ENCODE measurements around the gene CDYL2. TPM values are rescaled to one million over a fixed set of nuclear protein-coding genes. Genes with fewer than 3 reads are reported as not detected.
"Not testable (repeated sequence)": the region's sequence is repeated elsewhere in the genome, so short reads cannot be mapped to it uniquely, and the experiment has no call there.

CDYL2 gene
- total RNA-seq, 3 donors from 2014 or later = 6.4 to 12.1 (median 10.7) TPM

DNA sequence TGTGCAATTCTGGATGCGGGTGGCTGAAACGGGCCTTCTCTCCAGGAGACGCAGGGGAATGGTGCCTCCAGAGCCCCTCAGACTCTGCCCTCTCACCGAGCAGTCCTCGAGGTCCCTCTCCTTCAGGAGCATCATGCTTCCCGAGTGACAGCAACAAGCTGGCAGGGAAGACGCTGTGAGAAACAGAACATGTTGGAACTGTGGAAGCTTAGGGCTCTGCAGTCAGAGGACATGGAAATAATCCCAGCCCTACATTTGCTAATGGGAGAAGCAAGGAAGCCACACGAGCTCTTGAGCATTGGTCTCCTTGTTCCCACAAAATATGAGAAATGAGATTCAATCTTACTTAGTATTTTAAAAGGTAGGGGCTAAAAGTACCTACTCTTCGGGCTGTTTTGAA lies 148.6 kb downstream of the CDYL2 start:
- peaks cover 0 to 6% of the 10 kb centered on the region in 2 donors for H3K9me3 ChIP-seq
- intact Hi-C loops (cut with DNase I; ENCODE audit: low total_unique reads) = no loop called here

DNA sequence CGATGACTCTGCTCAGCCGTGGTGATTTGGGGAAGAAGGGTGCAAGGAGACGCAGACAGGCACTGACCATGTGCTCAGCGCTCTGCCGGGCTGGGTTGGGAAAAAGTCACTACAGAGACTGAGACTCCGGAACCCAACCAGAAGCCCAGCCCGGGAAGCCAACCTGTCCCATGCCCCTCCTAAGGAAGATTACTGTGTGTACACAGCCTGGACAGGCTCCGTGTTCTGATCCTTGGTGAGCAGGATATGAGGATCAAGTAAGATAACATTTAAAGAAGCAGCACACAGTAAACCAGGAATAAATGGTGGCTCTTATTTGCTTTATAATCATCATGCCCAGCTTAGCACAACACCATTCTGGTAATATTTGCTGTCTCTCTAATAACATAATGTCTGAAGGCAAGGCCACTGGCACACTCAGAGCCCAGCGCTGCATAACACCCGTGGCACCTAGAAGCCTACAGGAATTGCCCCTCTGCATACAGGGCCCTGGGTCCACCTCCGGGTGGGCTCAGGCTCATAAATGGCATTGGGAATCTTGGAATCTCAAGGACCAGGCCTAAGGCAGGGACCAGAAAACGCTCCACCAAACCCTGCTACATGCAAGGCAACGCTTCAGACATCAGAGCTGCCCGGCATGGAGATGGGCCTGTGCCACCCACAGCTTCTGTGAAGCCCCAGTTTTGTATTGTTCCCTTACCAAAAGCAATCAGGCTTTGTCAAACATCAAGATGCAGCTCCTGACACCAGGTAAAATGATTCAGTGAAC lies 150.1 kb downstream of the CDYL2 start:
- TF ChIP-seq POLR2AphosphoS5 (IDR thresholded peaks at IDR 0.05) (no peak), POLR2A (IDR thresholded peaks at IDR 0.05) (no peak)
- TF ChIP-seq, protein P1, sequence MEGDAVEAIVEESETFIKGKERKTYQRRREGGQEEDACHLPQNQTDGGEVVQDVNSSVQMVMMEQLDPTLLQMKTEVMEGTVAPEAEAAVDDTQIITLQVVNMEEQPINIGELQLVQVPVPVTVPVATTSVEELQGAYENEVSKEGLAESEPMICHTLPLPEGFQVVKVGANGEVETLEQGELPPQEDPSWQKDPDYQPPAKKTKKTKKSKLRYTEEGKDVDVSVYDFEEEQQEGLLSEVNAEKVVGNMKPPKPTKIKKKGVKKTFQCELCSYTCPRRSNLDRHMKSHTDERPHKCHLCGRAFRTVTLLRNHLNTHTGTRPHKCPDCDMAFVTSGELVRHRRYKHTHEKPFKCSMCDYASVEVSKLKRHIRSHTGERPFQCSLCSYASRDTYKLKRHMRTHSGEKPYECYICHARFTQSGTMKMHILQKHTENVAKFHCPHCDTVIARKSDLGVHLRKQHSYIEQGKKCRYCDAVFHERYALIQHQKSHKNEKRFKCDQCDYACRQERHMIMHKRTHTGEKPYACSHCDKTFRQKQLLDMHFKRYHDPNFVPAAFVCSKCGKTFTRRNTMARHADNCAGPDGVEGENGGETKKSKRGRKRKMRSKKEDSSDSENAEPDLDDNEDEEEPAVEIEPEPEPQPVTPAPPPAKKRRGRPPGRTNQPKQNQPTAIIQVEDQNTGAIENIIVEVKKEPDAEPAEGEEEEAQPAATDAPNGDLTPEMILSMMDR (IDR thresholded peaks at IDR 0.05) = no peak
- no peak overlapping the region for H3K27ac ChIP-seq
- no peaks in the 10 kb centered on the region for H3K4me1 ChIP-seq
- no peaks in the 10 kb centered on the region for H3K36me3 ChIP-seq
- no peak overlapping the region for H3K4me3 ChIP-seq
- no peaks in the 10 kb centered on the region for H3K27me3 ChIP-seq
- H3K9me3 ChIP-seq = no peaks in the 10 kb centered on the region
- intact Hi-C loops (cut with DNase I; ENCODE audit: low total_unique reads) = no loop called here
- no peak for DNase-seq (ENCODE audit: low spot score in 2 of 2)

More for the DNA sequence above, 148.6 kb downstream of the CDYL2 start:
- Histone ChIP-seq H3K4me1 (no peaks in the 10 kb centered on the region), H3K36me3 (no peaks in the 10 kb centered on the region), H3K27me3 (no peaks in the 10 kb centered on the region), H3K27ac (no peak overlapping the region), H3K4me3 (no peak overlapping the region)
- DNase-seq (ENCODE audit: low spot score in 2 of 2) = no peak
- TF ChIP-seq POLR2A (IDR thresholded peaks at IDR 0.05) (no peak), POLR2AphosphoS5 (IDR thresholded peaks at IDR 0.05) (no peak)
- TF ChIP-seq, protein P1 (IDR thresholded peaks at IDR 0.05) = no peak

DNA sequence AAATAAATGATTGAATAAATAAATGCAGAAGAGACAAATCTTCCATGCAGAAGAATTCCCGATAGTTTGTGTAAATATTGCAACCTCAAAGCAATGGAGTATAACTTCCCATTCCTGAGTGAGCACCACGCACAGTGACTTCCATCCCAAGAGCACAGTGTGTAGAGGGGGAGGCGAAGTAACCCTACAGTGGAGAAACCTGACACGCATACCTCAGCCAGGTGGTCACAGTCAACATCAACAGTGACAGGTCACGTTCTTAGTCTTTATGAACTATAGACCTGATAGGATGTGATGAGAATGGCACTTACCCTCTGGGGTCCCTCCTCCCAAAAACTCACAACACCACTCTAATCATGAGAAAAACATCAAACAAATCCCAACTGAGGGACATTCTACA lies 152.0 kb downstream of the CDYL2 start:
- Histone ChIP-seq H3K9me3 (peaks cover 0 to 4% of the 10 kb centered on the region in 2 donors), H3K36me3 (no peaks in the 10 kb centered on the region), H3K4me1 (no peaks in the 10 kb centered on the region), H3K4me3 (no peak overlapping the region), H3K27ac (no peak overlapping the region), H3K27me3 (no peaks in the 10 kb centered on the region)
- no peak for DNase-seq (ENCODE audit: low spot score in 2 of 2)
- intact Hi-C loops (cut with DNase I; ENCODE audit: low total_unique reads) = no loop called here
- TF ChIP-seq POLR2AphosphoS5 (IDR thresholded peaks at IDR 0.05) (no peak), POLR2A (IDR thresholded peaks at IDR 0.05) (no peak)
- TF ChIP-seq, protein P1 (IDR thresholded peaks at IDR 0.05) = no peak

DNA sequence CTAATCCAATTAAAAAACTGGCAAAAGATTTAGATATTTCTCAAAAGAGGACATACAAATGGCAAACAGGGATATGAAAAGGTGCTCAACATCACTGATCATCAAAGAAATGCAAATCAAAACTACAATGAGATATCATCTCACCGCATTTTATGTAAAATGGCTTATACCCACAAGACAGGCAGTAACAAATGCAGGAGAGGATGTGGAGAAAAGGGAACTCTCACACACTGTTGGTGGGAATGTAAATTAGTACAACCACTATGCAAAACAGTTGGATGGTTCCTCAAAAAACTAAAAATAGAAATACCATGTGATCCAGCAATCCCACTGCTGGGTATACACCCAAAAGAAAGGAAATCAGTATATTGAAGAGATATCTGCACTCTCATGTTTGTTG lies 154.1 kb downstream of the CDYL2 start:
- H3K27me3 ChIP-seq; H3K9me3 ChIP-seq; intact Hi-C loops (cut with DNase I; ENCODE audit: low total_unique reads); H3K4me1 ChIP-seq; H3K4me3 ChIP-seq; DNase-seq (ENCODE audit: low spot score in 2 of 2); H3K27ac ChIP-seq; H3K36me3 ChIP-seq: not testable (repeated sequence)

DNA sequence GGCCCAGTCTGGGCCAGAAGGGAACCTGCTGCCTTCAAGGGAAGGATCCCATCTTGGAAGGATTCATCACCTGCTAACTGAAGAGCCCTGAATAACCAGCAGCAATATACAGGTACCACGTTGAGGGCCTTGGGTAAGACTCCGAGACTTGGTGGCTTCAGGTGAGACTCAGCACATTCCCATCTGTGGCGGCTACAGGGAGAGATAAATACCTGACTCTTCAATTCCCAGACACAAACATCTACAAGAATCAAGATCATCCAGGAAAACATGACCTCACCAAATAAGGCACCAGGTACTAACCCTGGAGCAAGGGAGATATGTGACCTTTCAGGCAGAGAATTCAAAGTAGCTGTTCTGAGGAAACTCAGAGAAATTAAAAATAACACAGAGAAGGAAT lies 164.1 kb downstream of the CDYL2 start:
- no peaks in the 10 kb centered on the region for H3K27me3 ChIP-seq
- TF ChIP-seq POLR2A (IDR thresholded peaks at IDR 0.05) (no peak), POLR2AphosphoS5 (IDR thresholded peaks at IDR 0.05) (no peak)
- TF ChIP-seq, protein P1 (IDR thresholded peaks at IDR 0.05) = no peak
- no peak overlapping the region for H3K27ac ChIP-seq
- H3K36me3 ChIP-seq = no peaks in the 10 kb centered on the region
- DNase-seq (ENCODE audit: low spot score in 2 of 2) = no peak
- intact Hi-C loops (cut with DNase I; ENCODE audit: low total_unique reads) = loop anchor here (10.0 kb wide), 1 partner anchor 704 kb away; no protein-coding TSS in a partner anchor
- no peaks in the 10 kb centered on the region for H3K4me1 ChIP-seq
- peaks cover 7 to 11% of the 10 kb centered on the region in 2 donors for H3K9me3 ChIP-seq
- H3K4me3 ChIP-seq = no peak overlapping the region
